Measurements from ENCODE around the gene SPATA13.
"Not testable (repeated sequence)": the region's sequence is repeated elsewhere in the genome, so short reads cannot be mapped to it uniquely, and the experiment has no call there.

The SPATA13 gene

DNA sequence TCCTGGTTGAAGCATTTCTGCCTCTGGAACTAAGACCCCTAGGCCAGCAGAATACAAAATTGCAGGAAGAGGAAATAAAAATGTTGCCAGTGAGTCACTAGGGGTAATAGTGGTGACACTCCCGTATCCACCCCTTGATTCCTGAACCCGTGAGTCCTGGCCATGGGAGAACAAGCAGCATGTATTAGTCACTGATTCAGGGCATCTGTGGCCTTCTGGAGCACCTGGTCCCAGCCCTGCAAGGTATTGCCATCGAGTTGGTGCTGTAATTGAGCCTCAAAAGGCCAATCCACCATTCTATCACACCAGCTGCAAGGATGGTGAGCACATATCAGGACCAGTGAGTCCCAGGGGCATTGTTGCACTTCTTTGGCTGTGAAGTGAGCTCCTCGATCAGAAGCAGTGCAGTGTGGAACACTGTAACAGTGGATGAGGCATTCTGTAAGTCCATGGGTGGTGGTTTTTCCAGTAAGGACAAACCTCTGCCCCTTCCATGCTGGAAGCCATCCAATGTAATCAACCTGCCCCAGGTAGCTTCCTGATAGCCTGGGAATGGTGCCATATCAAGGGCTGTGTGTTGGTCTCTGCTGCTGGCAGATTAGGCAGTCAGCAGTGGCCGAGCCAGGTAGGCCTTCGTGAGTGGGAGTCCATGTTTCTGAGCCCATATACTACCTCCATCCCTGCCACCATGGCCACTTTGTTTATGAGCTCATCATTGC is 188.4 kb downstream of the SPATA13 start:
- Histone ChIP-seq H3K4me1 (ENCODE audit: control insufficient read depth, insufficient read depth, low read length) (no peaks in the 10 kb centered on the region), H3K27ac (ENCODE audit: low read length) (no peak overlapping the region), H3K4me3 (ENCODE audit: low read length) (no peak overlapping the region), H3K27me3 (ENCODE audit: control insufficient read depth, insufficient read depth, low read length) (no peaks in the 10 kb centered on the region), H3K36me3 (ENCODE audit: control insufficient read depth, insufficient read depth, low read length) (no peaks in the 10 kb centered on the region), H3K9me3 (ENCODE audit: control insufficient read depth, insufficient read depth, low read length) (no peaks in the 10 kb centered on the region)
- WGBS (ENCODE audit: insufficient coverage, insufficient read length), result no CpG with 5 or more reads among the region's 6 CpGs
- DNase-seq (ENCODE audit: low read depth, low spot score), result no peak

DNA sequence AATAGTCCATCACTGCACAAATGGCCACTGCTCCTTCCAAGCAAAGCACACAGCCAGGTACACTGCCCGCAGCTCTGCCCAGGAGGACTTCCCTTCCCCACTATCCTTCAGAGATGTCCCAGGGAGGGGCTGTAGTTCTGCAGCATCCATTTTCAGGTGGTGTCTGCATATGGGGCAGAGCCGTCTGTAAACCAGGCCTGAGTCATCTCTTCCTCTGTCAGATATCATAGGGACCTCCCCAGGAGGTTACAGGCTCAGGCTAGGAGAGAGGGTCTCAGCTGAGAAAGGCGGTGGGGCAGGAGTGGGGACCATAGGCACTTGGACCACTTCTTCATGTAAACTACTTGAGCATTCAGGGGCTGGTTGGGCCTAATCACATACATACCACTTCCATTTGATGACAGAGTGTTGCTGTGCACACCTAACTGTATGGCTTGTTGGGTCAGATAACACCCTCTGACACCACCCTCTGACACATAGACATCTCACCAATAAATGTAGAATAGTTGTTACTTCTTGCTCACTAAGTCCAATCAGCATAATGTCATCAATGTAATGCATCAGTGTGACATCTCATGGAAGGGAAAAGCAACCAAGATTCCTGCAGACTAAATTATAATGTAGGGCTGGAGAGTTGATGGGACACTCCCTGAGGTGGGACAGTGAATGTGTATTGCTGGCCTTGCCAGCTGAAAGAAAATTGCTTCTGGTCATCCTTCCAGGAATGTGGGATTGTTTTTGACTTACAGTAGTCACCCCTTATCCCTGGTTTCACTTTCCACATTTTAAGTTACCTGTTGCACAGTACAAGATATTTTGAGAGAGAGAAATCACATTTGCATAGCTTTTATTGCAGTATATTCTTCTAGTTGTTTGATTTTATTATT is 189.5 kb downstream of the SPATA13 start:
- not testable (repeated sequence) for H3K27ac ChIP-seq (ENCODE audit: low read length); H3K36me3 ChIP-seq (ENCODE audit: control insufficient read depth, insufficient read depth, low read length); H3K27me3 ChIP-seq (ENCODE audit: control insufficient read depth, insufficient read depth, low read length); H3K4me3 ChIP-seq (ENCODE audit: low read length); DNase-seq (ENCODE audit: low read depth, low spot score); H3K4me1 ChIP-seq (ENCODE audit: control insufficient read depth, insufficient read depth, low read length); H3K9me3 ChIP-seq (ENCODE audit: control insufficient read depth, insufficient read depth, low read length)
- no CpG with 5 or more reads among the region's 3 CpGs for WGBS (ENCODE audit: insufficient coverage, insufficient read length)

DNA sequence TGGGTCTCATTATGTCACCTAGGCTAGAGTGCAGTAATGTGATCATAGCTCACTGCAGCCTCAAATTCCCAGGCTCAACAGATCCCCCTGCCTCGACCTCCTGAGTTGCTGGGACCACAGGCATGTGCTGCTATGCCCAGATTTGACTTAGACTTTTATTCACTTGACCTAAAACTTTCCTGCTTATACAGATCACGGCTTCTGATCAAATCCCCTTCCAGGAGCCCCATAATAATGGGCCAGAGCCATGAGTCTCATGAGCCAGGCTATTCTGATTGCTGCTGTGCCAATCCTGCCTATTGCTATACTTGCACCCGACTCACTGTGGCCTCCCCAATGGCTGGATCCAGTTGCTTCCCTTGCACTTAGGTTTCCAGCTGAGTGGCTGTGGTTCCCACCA is 190.9 kb downstream of the SPATA13 start:
- Histone ChIP-seq H3K36me3 (ENCODE audit: control insufficient read depth, insufficient read depth, low read length) (no peaks in the 10 kb centered on the region), H3K9me3 (ENCODE audit: control insufficient read depth, insufficient read depth, low read length) (no peaks in the 10 kb centered on the region), H3K27me3 (ENCODE audit: control insufficient read depth, insufficient read depth, low read length) (no peaks in the 10 kb centered on the region), H3K4me1 (ENCODE audit: control insufficient read depth, insufficient read depth, low read length) (no peaks in the 10 kb centered on the region), H3K27ac (ENCODE audit: low read length) (no peak overlapping the region), H3K4me3 (ENCODE audit: low read length) (no peak overlapping the region)
- WGBS (ENCODE audit: insufficient coverage, insufficient read length), result no CpG with 5 or more reads among the region's 3 CpGs
- DNase-seq (ENCODE audit: low read depth, low spot score), result no peak

DNA sequence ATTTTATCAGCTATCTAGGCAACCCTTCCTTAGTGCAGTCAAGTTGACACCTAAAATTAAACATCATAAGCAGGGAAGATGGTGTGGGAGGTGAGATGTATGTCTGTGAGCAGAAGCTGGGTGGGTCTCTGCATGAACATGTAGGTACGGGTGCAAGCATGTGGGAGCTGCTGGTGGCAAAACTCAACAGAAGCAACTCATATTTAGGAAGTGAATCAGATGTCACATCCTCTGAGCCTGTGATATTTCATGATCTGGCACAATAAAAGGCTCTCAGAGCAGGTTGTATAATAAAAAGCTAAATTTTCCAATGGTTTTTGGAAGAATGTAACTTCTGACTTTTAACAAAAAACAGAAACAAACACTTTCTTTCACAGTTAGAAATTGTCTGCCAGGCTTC is 193.2 kb downstream of the SPATA13 start:
- no peaks in the 10 kb centered on the region for H3K27me3 ChIP-seq (ENCODE audit: control insufficient read depth, insufficient read depth, low read length)
- no peaks in the 10 kb centered on the region for H3K4me1 ChIP-seq (ENCODE audit: control insufficient read depth, insufficient read depth, low read length)
- H3K36me3 ChIP-seq (ENCODE audit: control insufficient read depth, insufficient read depth, low read length), result no peaks in the 10 kb centered on the region
- H3K4me3 ChIP-seq (ENCODE audit: low read length), result no peak overlapping the region
- no CpG with 5 or more reads among the region's 1 CpG for WGBS (ENCODE audit: insufficient coverage, insufficient read length)
- no peaks in the 10 kb centered on the region for H3K9me3 ChIP-seq (ENCODE audit: control insufficient read depth, insufficient read depth, low read length)
- H3K27ac ChIP-seq (ENCODE audit: low read length), result no peak overlapping the region
- no peak for DNase-seq (ENCODE audit: low read depth, low spot score)

DNA sequence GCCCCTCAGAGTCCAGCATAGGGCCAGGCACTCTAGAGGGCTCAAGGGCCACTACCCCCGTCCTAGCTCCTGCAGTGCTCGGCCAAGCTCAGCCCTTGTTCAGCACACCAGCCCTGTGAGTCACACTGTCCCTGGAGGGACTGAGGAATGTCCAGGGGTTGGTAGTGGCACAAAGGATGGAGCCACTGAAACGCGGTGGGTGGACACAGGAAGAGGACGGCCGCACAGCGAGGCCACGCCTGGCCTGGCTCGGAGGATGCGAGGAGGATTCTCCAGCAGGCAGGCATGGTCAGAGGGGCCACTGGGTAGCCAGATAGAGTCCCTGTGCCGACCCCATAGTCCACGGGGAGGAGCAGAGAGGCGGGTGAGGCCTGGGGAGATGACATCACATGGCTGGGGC is 194.6 kb downstream of the SPATA13 start:
- WGBS (ENCODE audit: insufficient coverage, insufficient read length), result no CpG with 5 or more reads among the region's 13 CpGs
- no peaks in the 10 kb centered on the region for H3K9me3 ChIP-seq (ENCODE audit: control insufficient read depth, insufficient read depth, low read length)
- no peaks in the 10 kb centered on the region for H3K27me3 ChIP-seq (ENCODE audit: control insufficient read depth, insufficient read depth, low read length)
- no peak overlapping the region for H3K27ac ChIP-seq (ENCODE audit: low read length)
- DNase-seq (ENCODE audit: low read depth, low spot score), result no peak
- no peak overlapping the region for H3K4me3 ChIP-seq (ENCODE audit: low read length)
- no peaks in the 10 kb centered on the region for H3K36me3 ChIP-seq (ENCODE audit: control insufficient read depth, insufficient read depth, low read length)
- no peaks in the 10 kb centered on the region for H3K4me1 ChIP-seq (ENCODE audit: control insufficient read depth, insufficient read depth, low read length)

DNA sequence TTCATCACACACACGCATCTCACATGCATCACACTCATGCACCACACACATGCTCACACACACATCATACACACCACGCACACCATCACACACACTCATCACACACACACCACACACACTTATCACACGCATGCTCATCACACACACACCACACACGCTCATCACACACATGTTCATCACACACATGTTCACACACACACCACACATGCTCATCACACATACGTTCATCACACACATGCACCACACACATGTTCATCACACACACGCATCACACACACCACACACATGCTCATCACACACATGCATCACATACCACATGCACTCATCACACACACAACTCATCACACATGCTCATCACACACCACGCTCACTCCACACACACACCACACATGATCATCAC is 195.8 kb downstream of the SPATA13 start:
- H3K4me1 ChIP-seq (ENCODE audit: control insufficient read depth, insufficient read depth, low read length), result no peaks in the 10 kb centered on the region
- no peaks in the 10 kb centered on the region for H3K27me3 ChIP-seq (ENCODE audit: control insufficient read depth, insufficient read depth, low read length)
- DNase-seq (ENCODE audit: low read depth, low spot score), result no peak
- no peak overlapping the region for H3K4me3 ChIP-seq (ENCODE audit: low read length)
- H3K27ac ChIP-seq (ENCODE audit: low read length), result no peak overlapping the region
- no peaks in the 10 kb centered on the region for H3K9me3 ChIP-seq (ENCODE audit: control insufficient read depth, insufficient read depth, low read length)
- H3K36me3 ChIP-seq (ENCODE audit: control insufficient read depth, insufficient read depth, low read length), result no peaks in the 10 kb centered on the region
- 100% methylated on average over 3 of the region's 7 CpGs for WGBS (ENCODE audit: insufficient coverage, insufficient read length)

Data from iPS DF 6.9 (cell line).